ENCODE data around the gene OPRM1.

GRCh38 chr6:154169193-154169847 lies 130.3 kb downstream of the OPRM1 start:
- TF ChIP-seq POLR2AphosphoS5 (IDR thresholded peaks at IDR 0.05; ENCODE audit: low read depth, low read length) (no peak), REST (IDR thresholded peaks at IDR 0.05; ENCODE audit: insufficient read depth in 1 of 2, low read depth in 2 of 2, low read length in 2 of 2) (no peak), TAF1 (IDR thresholded peaks at IDR 0.05; ENCODE audit: borderline replicate concordance, insufficient read depth, low read length) (no peak), SIN3A (IDR thresholded peaks at IDR 0.05; ENCODE audit: borderline replicate concordance, insufficient read depth, low read length) (no peak), FOXP2 (optimal IDR thresholded peaks at IDR 0.05; ENCODE audit: borderline replicate concordance, extremely low read depth, extremely low read length, insufficient read depth) (no peak)
